Heart left ventricle (tissue), 16 donors: ENCODE data around the gene MICAL2. TPM values are rescaled to one million over a fixed set of nuclear protein-coding genes. Genes with fewer than 3 reads are reported as not detected.

Source experiments
- ATAC-seq, 4 donors: fragments of 200-7000 bp; cut with Tn5 transposase; one replicate each; pipeline ENCODE4 v1.9.1; 2020 to 2022; ENCODE audit warnings: moderate library complexity in 4 of 4, mild to moderate bottlenecking in 3 of 4, moderate number of reproducible peaks in 1 of 4
- DNase-seq, 5 donors: peaks; one replicate each; pipeline ENCODE4 v3.0.0-alpha.2; 2020
- H3K27ac ChIP-seq, 12 donors: fragments of 200-600 bp; sonication (generic) in 4 of 12; one replicate each; pipeline versions ENCODE4 v1.5.0 to v1.8.0; 2016 to 2022; ENCODE audit warnings: mild to moderate bottlenecking in 2 of 12
- H3K27me3 ChIP-seq, 9 donors: fragments of 200-600 bp; sonication (generic) in 2 of 9; one replicate each; pipeline versions ENCODE4 v1.5.1 to v1.8.0; 2016 to 2022; ENCODE audit warnings: mild to moderate bottlenecking in 3 of 9
- H3K36me3 ChIP-seq, 9 donors: fragments of 200-600 bp; sonication (generic) in 2 of 9; one replicate each; pipeline versions ENCODE4 v1.5.0 to v1.8.0; 2018 to 2022; ENCODE audit warnings: mild to moderate bottlenecking in 2 of 9
- H3K4me1 ChIP-seq, 12 donors: fragments of 200-600 bp; sonication (generic) in 4 of 12; one replicate each; pipeline versions ENCODE4 v1.5.0 to v1.8.0; 2016 to 2022; ENCODE audit warnings: mild to moderate bottlenecking in 3 of 12
- H3K4me3 ChIP-seq, 12 donors: fragments of 200-600 bp; sonication (generic) in 4 of 12; one replicate each; pipeline versions ENCODE4 v1.5.0 to v1.8.0; 2017 to 2022; ENCODE audit warnings: mild to moderate bottlenecking in 9 of 12, moderate library complexity in 4 of 12
- H3K9me3 ChIP-seq, 12 donors: fragments of 200-600 bp; sonication (generic) in 4 of 12; one replicate each; pipeline versions ENCODE4 v1.5.0 to v1.8.0; 2016 to 2022; ENCODE audit warnings: mild to moderate bottlenecking in 1 of 12
- POLR2A ChIP-seq, 2 donors: fragments of 450-650 bp; IDR thresholded peaks; one replicate each; pipeline ENCODE4 v1.6.1; 2017; ENCODE audit warnings: antibody characterized with exemption in 2 of 2, mild to moderate bottlenecking in 2 of 2, moderate library complexity in 2 of 2
- WGBS, 4 donors: extraction: QIAGEN DNeasy Blood & Tissue Kit in 2 of 4; methylation state at CpG; one replicate each; pipeline versions ENCODE4 v1.1.5 to v1.1.7; 2013 to 2018; 5-methylcytosine and 5-hydroxymethylcytosine counted together
- intact Hi-C, 10 donors: fragments of 100-400 bp; cut with DNase I; formaldehyde crosslinking; loops; one replicate each; pipeline versions ENCODE4 v1.11.1 to v1.14.2; 2022
- polyA plus RNA-seq, 2 donors: library from polyadenylated mRNA; stranded (reverse); fragments of 200-250 nt; gene quantifications; one replicate each; pipeline ENCODE4 v1.2.3, GENCODE V29; 2013
- total RNA-seq, 9 donors: library from RNA; depleted of rRNA in 2 of 9; stranded (reverse); fragments of >200 nt in 2 of 9; fragmentation: NEBNext Ultra II Directional in 3 of 9; extraction: Animal tissue kit (Norgen Biotek cat#: 25700) in 3 of 9; gene quantifications; one replicate each; pipeline versions ENCODE4 v1.1.0 to v1.2.4, GENCODE V29; 2016 to 2023
- TF ChIP-seq, protein P1 (sequence below), 12 donors: fragments of 200-600 bp; sonication (generic) in 4 of 12; IDR thresholded peaks; one replicate each; pipeline versions ENCODE4 v1.5.0 to v1.8.0; 2018 to 2022; ENCODE audit warnings: antibody characterized with exemption in 12 of 12, mild to moderate bottlenecking in 5 of 12
- donor health status: ischemic (EF 13 %, LVEDD 7.1; RV severe dilation, severe dysfunction).
- donor health status: healthy with polysubstance abuse.
- donor health status: DM: no; HTN: yes; CAD: no.
- donor health status: DM: no; HTN: no; CAD: no.
- donor health status: ischemic (EF 25% LVEDD 6.9; RV normal size, moderate dysfunction).
- donor health status: ischemic (EF 25% LVEDD 5.7; RV mildly dilated, moderate dysfunction).
- donor health status: healthy.
- donor health status: DM: yes; HTN: yes; CAD: no.
- donor health status: ischemic (EF 35%, LVEDD 5.7; RV mildly dilated, moderate dysfunction).
- donor health status: nonischemic (EF 11% LVEDD 7.7; RV severe dilation, severe dysfunction).
- donor health status: DM: yes; HTN: yes; CAD: no.
- donor health status: PGD.
- donor health status: ischemic (EF 29% LVEDD 5.4; RV normal size, mild dysfunction).
- donor health status: nonischemic (EF 23%, LVEDD 6.1; RV moderate dilation, normal function).

Gene MICAL2
- total and polyA plus RNA-seq, 11 donors = 37.6 to 110 (median 86.4) TPM

DNA sequence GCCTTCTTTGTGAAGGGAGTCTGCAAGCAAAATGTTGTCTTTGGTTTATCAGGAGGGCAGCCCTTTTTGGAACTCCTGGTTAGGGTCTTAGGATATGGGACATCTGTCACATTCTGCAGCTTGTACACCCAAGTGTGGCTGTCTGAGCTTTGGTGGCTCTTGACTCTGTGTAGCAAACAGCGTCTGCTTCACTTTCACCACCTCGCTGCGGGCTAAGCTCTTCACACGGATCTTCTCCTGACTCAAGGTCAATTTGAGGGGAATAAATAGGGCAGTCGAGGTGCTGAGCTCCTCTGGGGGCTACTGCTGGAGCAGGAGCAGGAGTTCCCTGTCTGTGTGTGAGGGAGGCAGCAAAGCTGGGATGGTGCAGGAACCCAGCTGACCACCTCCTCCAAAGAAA lies 10.6 kb downstream of the MICAL2 start:
- H3K4me3 ChIP-seq = no peak overlapping the region
- peaks cover 0 to 6% (median 0%) of the 10 kb centered on the region in 9 donors for H3K36me3 ChIP-seq
- no peak for TF ChIP-seq POLR2A (IDR thresholded peaks at IDR 0.05)
- TF ChIP-seq, protein P1, sequence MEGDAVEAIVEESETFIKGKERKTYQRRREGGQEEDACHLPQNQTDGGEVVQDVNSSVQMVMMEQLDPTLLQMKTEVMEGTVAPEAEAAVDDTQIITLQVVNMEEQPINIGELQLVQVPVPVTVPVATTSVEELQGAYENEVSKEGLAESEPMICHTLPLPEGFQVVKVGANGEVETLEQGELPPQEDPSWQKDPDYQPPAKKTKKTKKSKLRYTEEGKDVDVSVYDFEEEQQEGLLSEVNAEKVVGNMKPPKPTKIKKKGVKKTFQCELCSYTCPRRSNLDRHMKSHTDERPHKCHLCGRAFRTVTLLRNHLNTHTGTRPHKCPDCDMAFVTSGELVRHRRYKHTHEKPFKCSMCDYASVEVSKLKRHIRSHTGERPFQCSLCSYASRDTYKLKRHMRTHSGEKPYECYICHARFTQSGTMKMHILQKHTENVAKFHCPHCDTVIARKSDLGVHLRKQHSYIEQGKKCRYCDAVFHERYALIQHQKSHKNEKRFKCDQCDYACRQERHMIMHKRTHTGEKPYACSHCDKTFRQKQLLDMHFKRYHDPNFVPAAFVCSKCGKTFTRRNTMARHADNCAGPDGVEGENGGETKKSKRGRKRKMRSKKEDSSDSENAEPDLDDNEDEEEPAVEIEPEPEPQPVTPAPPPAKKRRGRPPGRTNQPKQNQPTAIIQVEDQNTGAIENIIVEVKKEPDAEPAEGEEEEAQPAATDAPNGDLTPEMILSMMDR (IDR thresholded peaks at IDR 0.05) = no peak
- H3K4me1 ChIP-seq = peaks cover 3 to 87% (median 69%) of the 10 kb centered on the region in 12 donors
- intact Hi-C loops = no loop called here
- H3K9me3 ChIP-seq = no peaks in the 10 kb centered on the region
- no peaks in the 10 kb centered on the region for H3K27me3 ChIP-seq
- 41 to 59% (median 57%) methylated on average over 5 of the region's 5 CpGs for WGBS, 4 donors
- H3K27ac ChIP-seq = peak overlapping the region in 2 of 12 donors; percentile 14 to 81
- no peak for DNase-seq
- ATAC-seq = no peak

DNA sequence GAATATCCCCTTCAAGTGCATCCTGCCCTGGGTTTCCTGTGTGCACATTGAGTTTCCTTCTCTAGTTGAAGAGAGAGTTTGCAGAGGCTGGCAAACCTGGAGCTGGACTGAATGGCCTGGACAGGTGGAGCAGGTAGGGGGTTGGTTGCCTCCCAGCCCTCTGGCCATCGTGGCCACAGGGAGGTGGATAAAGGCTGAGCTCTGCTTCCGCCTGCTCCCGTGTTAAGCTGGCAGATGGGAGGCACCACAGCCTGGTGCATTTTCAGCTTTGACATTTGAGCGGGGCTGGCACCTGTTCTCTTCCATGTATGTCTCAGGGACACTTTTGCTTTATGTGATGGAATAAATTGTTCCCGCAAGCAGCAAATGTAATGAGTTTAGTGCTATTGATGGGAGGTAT lies 11.1 kb downstream of the MICAL2 start:
- Histone ChIP-seq H3K27ac (peak overlapping the region in 1 of 12 donors; percentile 81), H3K4me1 (peaks cover 3 to 89% (median 71%) of the 10 kb centered on the region in 12 donors), H3K4me3 (no peak overlapping the region), H3K36me3 (peaks cover 0 to 6% (median 0%) of the 10 kb centered on the region in 9 donors), H3K9me3 (no peaks in the 10 kb centered on the region), H3K27me3 (no peaks in the 10 kb centered on the region)
- WGBS, 4 donors = 83 to 91% (median 88%) methylated on average over 5 of the region's 5 CpGs
- ATAC-seq = no peak
- intact Hi-C loops = no loop called here
- no peak for DNase-seq
- TF ChIP-seq POLR2A (IDR thresholded peaks at IDR 0.05) = no peak
- TF ChIP-seq, protein P1 (IDR thresholded peaks at IDR 0.05) = no peak

DNA sequence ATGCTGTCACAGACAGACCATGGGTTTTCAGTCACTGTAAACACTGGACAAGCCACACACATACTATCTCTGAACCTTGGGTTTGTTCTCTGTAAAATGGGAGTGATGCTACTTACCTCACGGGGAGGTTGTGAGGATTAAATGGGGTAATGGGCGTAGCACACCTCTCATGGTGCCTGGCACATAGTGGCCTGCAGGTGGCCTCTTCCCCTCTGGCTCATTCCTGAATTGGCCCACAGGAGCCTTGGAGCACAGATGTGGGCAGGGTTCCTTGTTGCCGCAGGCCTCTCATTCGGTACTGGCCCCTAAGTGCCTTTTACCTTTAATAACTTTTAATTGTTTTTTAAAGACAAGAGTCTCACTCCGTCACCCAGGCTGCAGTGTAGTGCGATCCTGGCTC lies 11.7 kb downstream of the MICAL2 start:
- no peak overlapping the region for H3K27ac ChIP-seq
- no peak overlapping the region for H3K4me3 ChIP-seq
- H3K9me3 ChIP-seq = no peaks in the 10 kb centered on the region
- DNase-seq = no peak
- H3K4me1 ChIP-seq = peaks cover 3 to 88% (median 68%) of the 10 kb centered on the region in 12 donors
- TF ChIP-seq, protein P1 (IDR thresholded peaks at IDR 0.05) = peak in 11 of 12 donors; percentile 9 to 41 (median 33)
- no peak for TF ChIP-seq POLR2A (IDR thresholded peaks at IDR 0.05)
- H3K27me3 ChIP-seq = no peaks in the 10 kb centered on the region
- intact Hi-C loops = no loop called here
- peaks cover 0 to 1% (median 0%) of the 10 kb centered on the region in 9 donors for H3K36me3 ChIP-seq
- 79 to 88% (median 85%) methylated on average over 6 of the region's 6 CpGs for WGBS, 4 donors
- peak in 1 of 4 donors; percentile 29 for ATAC-seq

DNA sequence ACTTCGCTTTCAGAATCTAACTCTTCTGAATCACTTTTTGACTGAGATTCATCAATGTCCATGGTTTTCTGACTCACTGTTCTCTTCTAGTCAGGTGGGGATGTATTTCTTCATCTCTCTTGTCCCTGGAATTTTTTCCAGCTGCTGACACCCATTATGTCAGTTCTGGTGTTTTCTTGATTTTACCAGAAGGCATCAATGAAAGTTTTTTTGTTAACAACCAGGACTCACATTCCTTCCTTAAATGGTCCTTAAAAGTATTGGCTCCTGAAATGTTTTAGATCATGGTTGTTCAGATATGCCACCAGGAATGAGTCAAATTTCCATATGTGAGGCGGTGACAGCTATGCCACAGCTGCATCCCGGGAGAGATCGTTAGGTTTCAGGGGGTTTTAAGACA lies 12.9 kb downstream of the MICAL2 start:
- DNase-seq = no peak
- WGBS, 4 donors = 86 to 96% (median 91%) methylated on average over 4 of the region's 4 CpGs
- no peaks in the 10 kb centered on the region for H3K9me3 ChIP-seq
- intact Hi-C loops = no loop called here
- H3K27ac ChIP-seq = peak overlapping the region in 2 of 12 donors; percentile 18 to 68
- H3K36me3 ChIP-seq = no peaks in the 10 kb centered on the region
- H3K4me1 ChIP-seq = peaks cover 3 to 85% (median 59%) of the 10 kb centered on the region in 12 donors
- H3K4me3 ChIP-seq = no peak overlapping the region
- ATAC-seq = no peak
- H3K27me3 ChIP-seq = no peaks in the 10 kb centered on the region
- TF ChIP-seq POLR2A (IDR thresholded peaks at IDR 0.05) = no peak
- TF ChIP-seq, protein P1 (IDR thresholded peaks at IDR 0.05) = no peak
